Activated CD8-positive, alpha-beta memory T cell treated with anti-CD3 and anti-CD28 coated beads for 4 hours (primary cell): Measurements from ENCODE around the gene ATP2B3.

ENCODE experiments used
- DNase-seq, 2 donors: peaks; one replicate each; pipeline ENCODE4 v3.0.0-alpha.2; 2020; ENCODE audit warnings: low read depth in 2 of 2

The ATP2B3 gene

DNA sequence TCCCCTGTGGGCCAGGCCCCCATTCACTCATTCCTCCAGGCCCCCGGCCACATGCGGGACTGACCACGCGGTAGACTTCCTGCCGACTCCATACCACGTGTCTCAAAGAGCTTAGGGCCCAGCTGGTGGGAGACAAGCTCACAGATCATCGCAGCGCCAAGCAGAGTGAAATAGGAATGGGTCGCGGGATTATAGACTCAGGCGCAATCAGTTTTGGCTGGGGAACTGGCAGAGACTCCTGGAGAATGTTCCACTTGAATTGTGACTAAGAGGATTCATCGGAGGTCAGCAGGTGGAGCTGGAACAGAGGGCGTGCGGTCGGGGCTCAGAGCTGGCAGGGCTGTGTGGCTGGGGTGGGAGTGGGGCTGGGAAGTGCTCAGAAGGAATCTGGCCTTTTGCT, 15.6 kb downstream of the ATP2B3 start:
- no peak for DNase-seq

DNA sequence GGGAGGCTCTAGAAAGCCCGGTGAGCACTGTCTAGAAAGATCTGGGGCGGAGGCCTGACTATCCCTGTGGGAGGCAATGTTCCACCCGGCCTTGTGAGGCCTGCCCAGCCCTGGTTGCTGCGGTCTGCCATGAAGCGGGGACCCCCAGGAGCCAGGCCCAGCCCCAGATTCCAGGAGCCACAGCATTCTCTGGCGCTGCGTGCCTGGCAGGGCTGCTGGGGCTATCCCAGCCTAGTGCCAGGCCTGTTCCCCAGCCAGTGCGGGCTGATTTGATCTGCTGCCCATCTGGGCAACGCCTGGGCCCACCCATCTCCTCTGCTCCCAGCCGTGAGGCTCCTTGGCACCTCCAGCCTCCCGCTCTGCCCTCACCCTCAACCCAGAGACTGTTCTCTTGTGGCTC, 19.6 kb downstream of the ATP2B3 start:
- no peak for DNase-seq

DNA sequence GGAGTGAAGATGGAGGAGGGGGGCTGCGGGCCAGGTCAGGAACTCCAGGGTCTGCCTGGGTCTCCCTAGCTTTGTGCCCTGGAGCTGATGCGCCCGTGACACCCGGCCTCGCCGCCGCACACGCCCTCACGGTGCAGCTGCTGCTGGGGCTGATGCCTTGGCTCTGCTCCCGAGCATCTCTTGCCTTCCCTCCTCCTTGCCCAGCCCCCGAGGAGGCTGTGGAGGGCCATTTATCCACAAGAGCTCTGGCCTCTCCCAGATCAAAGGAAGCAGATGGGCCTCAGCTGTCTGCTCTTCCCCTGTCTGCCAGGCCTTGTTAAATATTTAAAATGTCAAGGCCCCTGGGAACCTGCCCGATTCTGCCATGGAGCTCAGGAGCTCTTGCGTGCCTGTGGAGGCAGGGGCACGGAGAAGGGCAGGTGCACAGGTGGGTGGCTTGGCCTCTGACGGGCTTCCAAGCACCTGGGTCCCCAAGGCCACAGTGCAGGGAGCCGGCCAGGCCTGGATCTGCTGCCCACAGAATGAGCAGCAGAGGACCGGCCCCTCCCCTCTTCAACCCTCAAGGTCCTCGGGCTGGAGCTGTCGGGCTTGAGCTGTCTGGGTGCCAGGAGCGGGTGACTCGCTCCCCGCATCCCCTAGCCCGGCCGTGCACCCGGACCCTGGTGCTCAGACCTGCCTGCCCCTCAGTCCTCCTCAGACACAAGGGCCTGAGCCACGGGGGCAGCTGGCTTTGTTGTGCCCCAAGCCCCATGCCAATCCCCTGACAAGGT, 20.3 kb downstream of the ATP2B3 start:
- DNase-seq, result no peak

DNA sequence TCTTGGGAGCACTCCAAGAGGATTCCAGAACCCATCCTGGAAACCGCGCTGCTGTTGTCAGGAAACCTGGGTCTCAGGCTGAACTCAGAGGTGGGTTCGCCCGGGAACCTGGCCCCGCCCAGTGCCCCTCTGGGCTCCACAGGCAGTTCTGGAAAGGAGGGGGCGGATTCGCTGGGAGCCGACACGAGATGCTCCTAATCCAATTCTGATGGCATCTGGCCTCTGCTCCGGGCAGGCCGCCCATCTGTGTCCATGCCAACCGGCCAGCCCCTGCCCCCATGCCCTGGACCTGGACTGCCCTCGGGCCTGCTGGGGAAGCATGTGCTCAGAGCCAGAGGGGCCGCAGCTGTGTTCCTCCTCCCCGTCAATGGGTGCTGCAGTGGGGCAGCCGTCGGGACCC, 21.0 kb downstream of the ATP2B3 start:
- DNase-seq, result no peak

DNA sequence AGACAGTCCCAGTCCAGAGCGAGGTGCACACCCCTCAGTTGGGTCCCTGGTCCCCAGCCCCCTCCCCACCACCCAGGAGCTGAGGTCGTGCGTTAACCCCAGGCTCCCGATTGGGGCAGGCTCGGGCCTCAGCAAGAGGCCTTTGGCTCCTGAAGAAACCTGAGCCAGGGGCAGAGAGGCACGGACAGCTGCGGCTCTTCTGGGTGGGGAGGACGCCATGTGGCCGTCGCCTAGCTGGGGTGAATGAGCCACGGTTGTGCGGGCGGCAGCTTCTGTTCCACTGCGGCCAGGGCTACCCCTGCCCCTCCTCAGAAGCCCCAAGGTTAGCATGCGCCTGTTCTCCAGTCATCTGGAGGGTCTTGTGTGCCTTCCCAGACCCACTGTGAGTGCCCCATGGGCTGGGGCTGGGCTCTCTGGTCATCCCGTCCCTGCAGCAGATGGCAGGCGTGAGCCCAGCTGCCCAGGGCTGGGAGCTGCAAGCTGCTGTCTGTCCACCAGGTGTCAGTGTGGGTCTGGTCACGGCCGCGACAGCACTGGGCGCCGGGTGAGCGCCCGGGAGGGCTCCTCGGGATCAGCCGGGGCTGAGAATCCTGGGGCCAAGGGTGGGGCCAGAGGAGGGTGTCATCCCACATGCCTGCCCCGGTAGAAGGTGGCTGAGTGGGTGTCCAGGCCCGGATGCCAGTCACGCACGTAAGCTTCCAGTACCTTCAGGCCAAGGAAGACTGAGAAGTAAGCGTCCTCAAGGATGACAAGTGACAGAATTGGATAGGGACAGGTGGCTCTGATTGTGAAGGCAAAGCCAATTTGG, 21.9 kb downstream of the ATP2B3 start:
- DNase-seq, result peak in 1 of 2 donors; percentile 20

DNA sequence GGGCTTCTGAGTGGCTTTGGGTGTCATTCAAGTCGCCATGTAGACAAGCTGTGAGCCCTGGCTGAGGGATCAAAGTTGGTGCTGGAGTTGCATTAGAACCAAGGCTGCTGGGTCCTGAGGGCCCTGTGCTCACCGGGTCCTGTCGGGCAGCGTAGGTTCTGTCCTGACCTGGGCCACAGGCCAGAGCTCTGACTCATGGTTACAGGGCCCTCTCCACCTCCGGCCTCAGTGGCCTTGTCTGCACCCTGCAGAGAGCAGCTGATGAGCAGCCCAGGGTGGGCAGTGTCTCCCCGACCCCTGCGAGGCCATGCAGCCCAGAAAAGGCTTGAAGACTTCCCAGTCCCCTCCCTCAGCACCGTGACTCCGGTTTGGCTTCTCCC, 22.5 kb downstream of the ATP2B3 start:
- DNase-seq, result no peak

DNA sequence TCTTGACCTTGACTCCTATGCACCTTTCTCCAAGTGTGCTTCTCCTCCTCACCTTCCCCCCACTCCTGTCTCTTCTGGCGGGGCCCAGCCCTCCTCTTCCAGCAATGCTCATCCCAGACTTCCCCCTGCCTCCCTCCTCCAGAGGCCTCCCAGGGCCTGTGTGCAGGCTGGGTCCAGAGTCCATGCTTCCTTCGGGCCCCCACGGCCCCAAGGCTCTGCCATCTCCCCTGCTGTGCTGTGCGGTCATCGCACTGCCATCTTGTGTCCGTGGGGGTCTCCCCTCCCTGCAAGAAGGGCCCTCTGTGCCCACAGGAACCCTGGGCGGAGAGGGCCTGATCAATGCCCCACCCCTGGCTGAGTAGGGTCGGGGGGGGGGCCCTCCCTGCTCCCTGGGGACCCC, 27.3 kb downstream of the ATP2B3 start:
- DNase-seq, result no peak

DNA sequence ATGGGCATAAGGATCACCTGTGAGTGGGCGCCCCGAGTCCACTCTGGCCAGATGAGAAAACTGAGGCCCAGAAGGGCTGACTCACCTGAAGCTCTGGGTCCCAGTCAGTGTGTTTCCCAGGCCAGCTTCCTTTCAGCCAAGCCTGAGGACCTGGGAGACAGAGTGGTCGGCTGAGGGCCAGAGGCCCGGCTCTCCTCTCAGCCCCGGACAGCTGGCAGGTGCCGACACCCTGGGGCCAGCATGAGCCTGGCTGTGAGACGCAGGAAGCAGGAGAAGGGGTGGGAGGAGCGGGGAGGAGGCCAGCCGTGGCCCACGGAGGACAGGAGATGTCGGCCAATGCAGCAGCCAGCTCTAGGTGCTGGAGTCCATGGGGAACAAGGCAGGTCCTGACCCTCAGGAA, 28.9 kb downstream of the ATP2B3 start:
- DNase-seq, result no peak

DNA sequence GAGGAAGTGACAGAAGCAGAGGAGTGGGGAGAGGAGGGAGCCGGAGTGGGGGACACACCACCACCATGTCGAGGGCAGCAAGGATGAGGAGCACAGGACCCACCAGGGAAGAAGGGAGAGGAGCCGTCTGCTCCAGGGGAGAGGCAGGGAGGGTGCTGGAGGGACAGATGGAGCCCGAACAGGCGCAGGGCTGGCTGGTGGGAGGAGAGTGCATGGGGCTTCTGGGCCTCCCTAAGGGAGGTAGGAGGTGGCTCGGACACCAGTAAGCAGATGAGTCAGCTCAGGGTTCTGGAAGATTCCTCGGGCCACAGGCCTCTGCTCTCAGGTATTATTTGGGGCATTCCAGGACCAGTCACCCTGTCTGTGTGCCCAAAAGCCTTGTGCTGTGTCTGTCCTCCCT, 29.8 kb downstream of the ATP2B3 start:
- no peak for DNase-seq

DNA sequence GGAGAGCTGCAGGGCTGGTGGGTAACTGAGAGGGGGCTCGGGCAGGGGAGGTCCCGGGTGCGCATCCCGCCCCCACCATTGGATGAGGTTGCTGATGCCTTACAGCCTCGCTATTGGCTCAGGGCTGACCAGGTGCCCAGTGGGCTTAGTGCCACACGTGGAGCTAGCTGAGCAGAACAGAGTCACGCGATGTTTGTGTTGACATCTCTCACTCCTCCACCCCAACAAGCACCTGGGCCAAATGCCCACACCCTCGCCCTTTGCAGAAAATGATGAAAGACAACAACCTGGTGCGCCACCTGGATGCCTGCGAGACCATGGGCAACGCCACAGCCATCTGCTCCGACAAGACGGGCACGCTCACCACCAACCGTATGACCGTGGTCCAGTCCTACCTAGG, 31.8 kb downstream of the ATP2B3 start:
- DNase-seq, result no peak

DNA sequence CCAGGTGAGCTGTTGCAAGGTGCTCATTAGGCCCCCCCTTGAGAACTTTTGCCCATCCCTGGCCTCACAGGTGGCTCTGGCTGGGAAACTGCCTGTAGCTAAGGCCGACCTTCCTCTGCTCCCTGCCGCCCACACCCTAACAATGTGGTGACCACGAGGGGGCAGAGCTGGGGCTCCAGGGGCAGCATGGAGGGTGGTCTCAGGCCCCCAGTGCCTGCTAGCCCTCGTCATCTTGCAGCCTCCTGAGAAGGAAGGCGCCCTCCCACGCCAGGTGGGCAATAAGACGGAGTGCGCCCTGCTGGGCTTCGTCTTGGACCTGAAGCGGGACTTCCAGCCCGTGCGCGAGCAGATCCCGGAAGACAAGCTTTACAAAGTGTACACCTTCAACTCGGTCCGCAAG, 32.4 kb downstream of the ATP2B3 start:
- DNase-seq, result no peak

DNA sequence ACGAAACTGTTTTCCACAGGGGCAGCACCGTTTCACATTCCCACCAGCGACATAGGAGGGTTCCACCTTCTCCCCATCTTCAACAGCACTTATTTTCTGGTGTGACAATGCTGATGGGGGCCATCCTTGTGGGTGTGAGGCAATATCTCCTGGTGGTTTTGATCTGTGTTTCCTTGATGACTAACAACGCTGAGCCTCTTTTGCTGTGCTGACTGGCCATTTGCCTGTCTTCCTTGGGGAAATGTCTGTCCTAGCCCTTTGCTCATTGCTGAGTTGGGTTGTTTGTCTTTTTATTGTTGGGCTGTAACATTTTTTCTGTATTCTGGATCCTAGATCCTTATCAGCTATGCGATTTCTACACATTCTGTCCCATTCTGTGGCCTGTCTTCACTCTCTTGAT, 33.7 kb downstream of the ATP2B3 start:
- DNase-seq, result no peak

DNA sequence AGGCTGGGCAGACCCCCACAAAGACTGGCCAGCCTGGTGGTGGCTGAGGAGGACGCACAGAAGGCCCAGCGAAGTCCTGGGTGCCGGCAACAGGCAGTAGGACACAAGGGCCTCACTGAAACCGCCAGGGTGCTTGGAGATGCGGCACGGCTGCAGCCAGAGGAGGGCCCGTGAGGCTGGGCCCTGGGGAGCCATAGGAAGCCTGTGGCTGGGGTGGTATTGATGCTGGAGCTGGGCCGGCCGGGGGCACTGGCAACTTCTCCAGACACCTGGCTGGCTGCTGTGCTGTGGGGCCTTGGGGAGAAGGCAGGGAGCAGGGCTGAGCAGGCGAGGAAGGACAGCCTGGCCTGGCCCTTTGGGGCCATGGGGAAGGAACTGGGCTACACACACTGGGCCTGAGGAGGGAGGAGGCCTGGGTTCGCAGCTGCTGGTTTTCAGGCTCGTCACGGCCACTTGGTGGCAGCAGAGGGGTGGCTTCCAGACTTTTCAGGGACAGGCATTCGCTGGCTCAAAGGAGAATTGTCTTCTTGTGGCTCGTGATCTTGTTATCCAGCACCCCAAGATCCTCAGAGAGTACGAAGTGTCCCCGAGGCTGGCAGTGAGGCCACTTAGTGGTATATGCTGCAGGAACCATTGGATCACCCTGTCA, 37.2 kb downstream of the ATP2B3 start:
- peak; percentile 8 to 14 for DNase-seq

DNA sequence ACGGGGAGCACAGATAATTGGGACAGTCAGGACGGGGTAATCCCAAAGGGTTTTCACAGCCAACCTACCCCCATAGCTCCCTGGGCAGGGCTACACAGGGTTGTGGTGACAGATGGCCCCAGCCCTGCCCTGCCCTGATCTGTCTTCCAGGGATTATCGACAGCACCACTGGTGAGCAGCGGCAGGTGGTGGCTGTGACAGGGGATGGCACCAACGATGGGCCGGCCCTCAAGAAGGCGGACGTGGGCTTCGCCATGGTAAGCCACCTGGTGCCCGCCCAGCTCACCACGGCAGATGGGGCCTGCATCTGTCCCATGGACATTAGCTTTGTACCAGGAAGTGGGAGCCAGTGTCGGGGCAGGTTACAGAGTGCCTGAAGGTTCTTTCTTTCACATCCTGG, 39.3 kb downstream of the ATP2B3 start:
- no peak for DNase-seq

DNA sequence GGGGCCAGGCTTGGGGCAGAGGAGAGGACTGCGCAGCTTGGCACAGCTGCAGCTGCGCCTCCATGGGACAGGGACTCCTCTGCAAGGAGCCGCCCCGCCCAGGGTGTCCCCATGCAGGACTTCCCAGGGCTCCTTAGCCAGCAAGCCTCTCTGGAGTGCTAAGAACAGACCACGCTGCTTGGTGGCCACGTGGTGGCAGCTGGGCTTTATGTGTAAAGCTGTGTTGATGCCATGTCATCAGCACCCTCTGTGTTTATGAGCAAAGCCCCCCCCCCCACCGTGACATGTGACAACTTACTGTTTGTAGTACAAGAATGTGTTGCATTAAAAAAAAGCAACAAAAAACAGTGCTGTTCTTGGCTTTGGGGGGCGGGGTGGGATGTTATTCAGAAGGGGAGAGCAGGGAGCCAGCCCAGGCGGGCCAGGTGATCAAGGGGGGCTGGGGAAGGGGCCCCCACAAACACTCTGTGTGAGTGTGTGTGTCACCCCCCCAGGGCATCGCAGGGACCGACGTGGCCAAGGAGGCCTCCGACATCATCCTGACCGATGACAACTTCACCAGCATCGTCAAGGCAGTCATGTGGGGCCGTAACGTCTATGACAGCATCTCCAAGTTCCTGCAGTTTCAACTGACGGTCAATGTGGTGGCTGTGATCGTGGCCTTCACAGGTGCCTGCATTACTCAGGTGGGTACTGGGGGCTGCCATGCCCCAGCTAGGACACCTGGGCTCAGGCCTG, 40.3 kb downstream of the ATP2B3 start:
- DNase-seq, result no peak

DNA sequence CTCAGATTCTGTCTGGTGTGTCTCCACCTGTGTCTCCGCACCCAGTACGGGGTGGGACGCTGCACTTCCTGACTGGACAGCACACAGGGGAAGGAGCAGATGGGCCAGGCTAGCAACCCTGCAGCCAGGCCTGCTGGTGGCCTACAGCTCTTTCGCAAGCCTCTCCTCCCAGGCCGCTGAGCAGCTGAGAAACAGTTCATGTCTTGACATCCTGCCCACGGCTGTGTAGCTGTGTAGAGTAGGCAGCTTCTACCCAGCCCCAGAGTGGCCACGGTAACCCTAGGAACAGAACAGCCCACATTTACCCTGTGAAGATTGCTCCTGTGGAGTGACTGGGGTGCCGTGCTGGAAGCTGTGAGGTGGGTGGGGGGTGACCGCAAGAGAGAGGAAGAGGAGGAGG, 42.6 kb downstream of the ATP2B3 start:
- no peak for DNase-seq

DNA sequence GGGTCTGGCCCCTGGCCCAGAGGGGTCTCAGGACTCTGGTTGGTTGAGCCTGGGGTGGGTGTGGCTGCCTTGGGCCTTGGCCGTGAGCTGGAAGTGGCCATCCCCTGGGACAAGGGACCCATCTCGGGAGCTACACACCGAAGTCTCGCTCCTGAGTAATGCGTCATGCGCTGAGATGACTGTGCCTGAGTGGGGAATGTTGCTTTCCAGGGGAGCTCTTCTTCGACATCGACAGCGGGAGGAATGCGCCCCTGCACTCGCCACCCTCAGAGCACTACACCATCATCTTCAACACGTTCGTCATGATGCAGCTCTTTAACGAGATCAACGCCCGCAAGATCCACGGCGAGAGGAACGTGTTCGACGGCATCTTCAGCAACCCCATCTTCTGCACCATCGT, 43.0 kb downstream of the ATP2B3 start:
- no peak for DNase-seq

DNA sequence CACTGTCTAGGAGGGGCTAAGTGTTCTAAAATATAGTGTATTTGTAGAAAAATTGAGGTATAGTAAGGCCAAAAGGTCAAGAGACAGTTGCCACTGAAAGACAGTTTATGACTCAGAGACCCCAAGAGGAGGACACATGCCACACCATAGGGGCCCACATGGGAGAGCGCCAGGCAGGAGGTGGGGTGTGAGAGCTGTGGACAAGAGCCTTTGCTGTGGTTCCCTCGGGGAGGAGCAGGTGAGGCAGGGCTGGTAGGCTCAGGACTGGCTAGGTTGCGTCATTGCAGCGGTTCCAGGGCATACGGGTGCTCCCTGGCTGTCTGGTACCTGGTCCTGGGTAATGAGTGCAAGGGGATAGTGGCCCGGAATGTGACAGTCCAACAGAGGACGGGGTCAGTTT, 43.9 kb downstream of the ATP2B3 start:
- DNase-seq, result no peak

DNA sequence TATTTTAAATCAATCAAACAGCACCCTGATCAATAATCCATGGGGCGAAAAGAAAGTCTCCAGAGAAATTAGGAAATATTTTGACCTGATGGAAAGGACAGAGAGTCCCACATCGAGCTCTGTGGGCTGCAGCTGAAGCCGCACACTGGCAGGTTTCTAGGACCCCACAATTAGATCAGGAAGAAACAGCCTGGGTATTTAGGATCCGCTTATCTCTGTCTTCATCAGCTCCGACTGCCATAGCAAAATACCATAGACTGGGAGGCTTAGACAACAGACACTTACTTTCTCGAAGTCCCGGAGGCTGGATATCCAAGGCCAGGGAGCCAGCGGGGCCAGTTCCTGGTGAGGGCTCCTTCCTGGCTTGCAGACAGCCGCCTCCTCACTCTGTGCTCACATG, 45.1 kb downstream of the ATP2B3 start:
- no peak for DNase-seq

DNA sequence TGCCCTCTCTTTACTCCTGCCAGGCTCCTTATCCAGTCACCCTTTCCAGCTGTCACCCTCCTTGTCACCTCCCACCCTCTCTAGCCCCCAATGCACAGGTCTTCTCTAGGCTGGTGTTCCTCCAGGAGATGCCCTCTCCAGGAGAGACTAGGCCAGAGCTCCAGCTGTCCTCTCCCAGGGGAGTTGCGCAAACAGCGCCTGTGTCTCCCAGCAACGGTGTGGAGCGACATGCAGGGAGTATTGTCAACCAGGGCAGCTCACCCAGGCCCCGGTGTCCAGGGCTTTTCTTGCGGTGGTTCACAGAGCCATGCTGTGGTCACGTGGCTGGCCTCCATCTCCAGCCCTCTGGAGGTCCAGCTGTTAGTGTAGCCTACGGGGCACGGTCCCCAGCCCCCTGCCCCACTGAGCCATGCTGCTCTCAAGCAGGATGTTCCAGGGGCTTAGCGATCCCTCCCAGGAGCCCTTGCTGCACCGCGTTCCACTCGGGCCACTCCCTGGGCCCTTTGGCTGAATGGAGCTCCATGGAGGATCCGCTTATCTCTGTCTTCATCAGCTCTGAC, 46.7 kb downstream of the ATP2B3 start:
- DNase-seq, result no peak

DNA sequence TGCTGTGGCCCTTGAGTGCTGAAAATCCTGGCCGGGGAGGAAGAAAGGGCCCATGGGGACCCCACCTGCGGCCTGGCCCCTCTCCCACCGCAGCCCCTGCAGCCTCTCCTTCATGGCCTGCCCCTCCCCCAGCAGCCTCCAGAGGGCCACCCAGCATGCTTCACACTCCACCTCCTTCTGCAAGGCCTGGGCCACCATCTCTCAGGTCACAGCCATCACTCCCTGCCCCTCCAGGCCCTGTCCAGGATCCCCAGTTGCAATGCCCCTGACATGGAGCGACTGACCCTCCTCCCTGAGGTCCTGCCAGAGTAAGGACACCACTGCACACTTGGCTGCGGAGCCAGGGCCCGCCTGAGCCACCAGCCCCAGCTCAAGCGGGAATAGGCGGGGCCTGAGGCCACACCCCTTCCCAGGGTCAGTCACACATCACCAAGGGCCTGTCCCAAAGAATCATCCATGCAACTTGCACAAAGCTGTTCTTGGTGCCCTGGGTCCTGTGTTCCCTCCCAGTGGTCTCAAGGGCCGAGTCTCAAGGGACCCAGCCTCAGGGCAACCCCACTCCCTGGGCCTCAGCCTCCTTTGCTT, 48.6 kb downstream of the ATP2B3 start:
- no peak for DNase-seq
